ENCODE results near the gene VNN1.

Gene VNN1

DNA sequence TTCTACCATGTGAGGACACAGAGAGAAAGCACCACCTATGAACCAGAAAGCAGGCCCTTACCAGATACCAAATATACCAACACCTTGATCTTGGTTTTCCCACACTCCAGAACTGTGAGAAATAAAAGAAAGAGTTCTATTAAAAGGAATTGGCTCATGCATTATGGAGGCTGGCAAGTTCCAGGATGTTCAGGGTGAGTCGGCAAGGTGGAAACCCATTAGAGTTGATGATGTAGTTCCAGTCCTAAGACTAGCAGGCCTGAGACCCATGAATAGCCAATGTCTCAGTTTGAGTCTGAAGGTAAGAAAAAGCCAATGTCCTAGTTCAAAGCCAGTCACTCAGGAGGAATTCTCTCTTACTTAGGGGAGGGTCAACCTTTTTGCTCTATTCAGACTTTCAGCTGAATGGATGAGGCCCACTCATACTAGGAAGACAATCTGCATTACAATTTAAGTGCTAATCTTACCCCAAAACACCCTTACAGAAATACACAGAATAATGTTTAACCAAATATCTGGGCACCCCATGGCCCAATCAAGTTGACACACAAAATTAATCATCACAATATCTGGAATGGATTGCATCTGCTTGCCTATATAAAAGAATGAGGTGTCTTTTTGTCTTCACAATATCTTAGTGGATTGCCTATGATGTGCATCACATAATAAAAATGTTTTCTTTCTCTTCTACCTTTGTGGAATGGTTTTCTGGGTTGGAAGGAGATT lies 49.4 kb downstream of the VNN1 start:
- no peak for TF ChIP-seq MYC (IDR thresholded peaks at IDR 0.05; ENCODE audit: low read depth, low read length)
- TF ChIP-seq POLR2A (IDR thresholded peaks at IDR 0.05; ENCODE audit: extremely low read depth, insufficient read length): no peak
- TF ChIP-seq, protein P1, sequence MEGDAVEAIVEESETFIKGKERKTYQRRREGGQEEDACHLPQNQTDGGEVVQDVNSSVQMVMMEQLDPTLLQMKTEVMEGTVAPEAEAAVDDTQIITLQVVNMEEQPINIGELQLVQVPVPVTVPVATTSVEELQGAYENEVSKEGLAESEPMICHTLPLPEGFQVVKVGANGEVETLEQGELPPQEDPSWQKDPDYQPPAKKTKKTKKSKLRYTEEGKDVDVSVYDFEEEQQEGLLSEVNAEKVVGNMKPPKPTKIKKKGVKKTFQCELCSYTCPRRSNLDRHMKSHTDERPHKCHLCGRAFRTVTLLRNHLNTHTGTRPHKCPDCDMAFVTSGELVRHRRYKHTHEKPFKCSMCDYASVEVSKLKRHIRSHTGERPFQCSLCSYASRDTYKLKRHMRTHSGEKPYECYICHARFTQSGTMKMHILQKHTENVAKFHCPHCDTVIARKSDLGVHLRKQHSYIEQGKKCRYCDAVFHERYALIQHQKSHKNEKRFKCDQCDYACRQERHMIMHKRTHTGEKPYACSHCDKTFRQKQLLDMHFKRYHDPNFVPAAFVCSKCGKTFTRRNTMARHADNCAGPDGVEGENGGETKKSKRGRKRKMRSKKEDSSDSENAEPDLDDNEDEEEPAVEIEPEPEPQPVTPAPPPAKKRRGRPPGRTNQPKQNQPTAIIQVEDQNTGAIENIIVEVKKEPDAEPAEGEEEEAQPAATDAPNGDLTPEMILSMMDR (IDR thresholded peaks at IDR 0.05; ENCODE audit: low read depth, low read length): no peak
- TF ChIP-seq, protein P2, sequence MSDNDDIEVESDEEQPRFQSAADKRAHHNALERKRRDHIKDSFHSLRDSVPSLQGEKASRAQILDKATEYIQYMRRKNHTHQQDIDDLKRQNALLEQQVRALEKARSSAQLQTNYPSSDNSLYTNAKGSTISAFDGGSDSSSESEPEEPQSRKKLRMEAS (IDR thresholded peaks at IDR 0.05; ENCODE audit: low read depth, low read length): no peak
- DNase-seq (ENCODE audit: low read depth): no peak
- H3K4me3 ChIP-seq (ENCODE audit: low read depth, low read length): no peak overlapping the region

DNA sequence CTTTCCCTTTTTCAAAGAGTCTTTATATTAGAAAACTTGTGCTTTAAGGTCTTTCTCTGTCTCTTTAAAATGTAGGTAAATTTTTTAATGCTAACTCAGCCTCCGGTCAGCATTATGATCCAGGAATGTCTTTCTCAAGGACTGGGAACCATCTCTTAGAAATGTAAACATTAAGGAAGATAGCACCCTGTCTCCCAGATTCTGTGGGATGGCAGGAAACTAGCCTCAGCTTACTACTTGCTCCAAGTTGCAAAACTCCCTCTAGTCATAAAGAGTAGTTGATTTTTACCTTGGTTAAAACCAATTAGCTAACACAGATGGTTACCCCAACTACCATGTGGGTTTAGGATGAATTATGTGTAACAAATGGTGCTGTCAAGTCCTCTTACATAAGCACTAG lies 50.2 kb downstream of the VNN1 start:
- TF ChIP-seq, protein P1 (IDR thresholded peaks at IDR 0.05; ENCODE audit: low read depth, low read length): no peak
- TF ChIP-seq MYC (IDR thresholded peaks at IDR 0.05; ENCODE audit: low read depth, low read length) (no peak), POLR2A (IDR thresholded peaks at IDR 0.05; ENCODE audit: extremely low read depth, insufficient read length) (no peak)
- TF ChIP-seq, protein P2 (IDR thresholded peaks at IDR 0.05; ENCODE audit: low read depth, low read length): no peak
- DNase-seq (ENCODE audit: low read depth): no peak
- H3K4me3 ChIP-seq (ENCODE audit: low read depth, low read length): no peak overlapping the region

DNA sequence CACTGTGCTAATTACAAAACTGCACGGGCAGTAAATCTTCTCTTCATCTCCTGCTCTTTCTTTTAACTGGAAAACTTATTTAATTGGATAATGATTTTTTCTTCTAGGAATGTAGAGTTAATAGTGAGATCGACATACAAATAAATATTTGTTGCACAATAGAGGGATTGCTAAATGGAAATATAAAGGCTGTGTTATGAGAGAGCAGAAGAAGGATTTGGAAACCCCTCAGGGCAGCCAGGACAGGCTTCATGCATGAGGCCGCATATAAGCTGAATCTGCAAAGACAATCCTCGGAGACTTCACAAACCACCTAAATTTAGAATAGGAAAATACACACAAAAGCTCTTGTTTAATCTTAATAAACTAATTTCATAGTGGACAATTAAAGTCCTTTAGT lies 51.9 kb downstream of the VNN1 start:
- TF ChIP-seq, protein P1 (IDR thresholded peaks at IDR 0.05; ENCODE audit: low read depth, low read length): no peak
- TF ChIP-seq MYC (IDR thresholded peaks at IDR 0.05; ENCODE audit: low read depth, low read length): no peak
- TF ChIP-seq, protein P2 (IDR thresholded peaks at IDR 0.05; ENCODE audit: low read depth, low read length): no peak
- no peak for TF ChIP-seq POLR2A (IDR thresholded peaks at IDR 0.05; ENCODE audit: extremely low read depth, insufficient read length)

DNA sequence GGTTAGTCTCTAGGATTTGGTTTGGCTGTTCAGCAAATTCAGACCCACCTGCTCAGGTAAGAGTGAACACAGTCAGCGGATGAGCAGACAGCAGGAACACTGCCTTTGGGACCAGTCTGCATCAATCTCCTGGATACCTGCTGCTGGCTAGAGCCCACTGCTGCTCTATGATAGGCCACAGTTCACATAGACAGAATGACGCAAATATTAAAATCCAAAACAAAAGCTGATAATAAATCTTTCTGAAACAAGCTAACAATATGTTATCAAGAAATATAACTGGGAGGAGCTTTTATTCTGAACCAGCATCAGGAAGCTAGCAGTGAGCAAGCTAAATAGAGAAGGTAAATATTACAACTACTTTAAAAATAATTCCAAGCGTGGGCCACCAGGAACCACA lies 54.8 kb downstream of the VNN1 start, which contains the start of gene TAAR1:
TSS of gene TAAR1 (minus strand) at position 101 of the 400 bp plus-strand sequence. CDS start 13,179 bp downstream, outside the sequence.
- no peak for DNase-seq (ENCODE audit: low read depth)
- no peak within 1 kb of the TSS for H3K4me3 ChIP-seq (ENCODE audit: low read depth, low read length)
- TF ChIP-seq MYC (IDR thresholded peaks at IDR 0.05; ENCODE audit: low read depth, low read length) (no peak), POLR2A (IDR thresholded peaks at IDR 0.05; ENCODE audit: extremely low read depth, insufficient read length) (no peak)
- TF ChIP-seq, protein P2 (IDR thresholded peaks at IDR 0.05; ENCODE audit: low read depth, low read length): no peak
- TF ChIP-seq, protein P1 (IDR thresholded peaks at IDR 0.05; ENCODE audit: low read depth, low read length): no peak

More for the DNA sequence above, 51.9 kb downstream of the VNN1 start:
- DNase-seq (ENCODE audit: low read depth): no peak
- H3K4me3 ChIP-seq (ENCODE audit: low read depth, low read length): no peak overlapping the region

DNA sequence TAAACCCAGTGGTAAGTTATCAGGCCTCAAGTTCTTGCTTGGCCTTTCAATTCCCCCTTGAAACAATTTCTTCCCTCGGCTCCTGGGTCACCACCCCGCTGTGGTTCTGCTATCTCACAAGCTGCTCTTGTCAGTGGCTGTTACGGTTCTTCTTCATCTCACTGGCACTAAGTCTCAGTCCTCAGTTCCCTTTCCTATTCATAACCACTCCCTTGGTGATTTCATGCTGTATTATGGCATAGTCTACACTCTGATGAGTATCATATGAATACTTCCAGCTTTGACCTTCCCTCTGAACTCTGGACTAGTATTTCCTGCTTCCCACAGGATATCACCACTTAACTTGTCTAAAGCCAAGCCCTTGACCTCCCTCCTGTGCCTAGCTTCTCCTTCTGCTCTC lies 62.8 kb downstream of the VNN1 start:
- TF ChIP-seq POLR2A (IDR thresholded peaks at IDR 0.05; ENCODE audit: extremely low read depth, insufficient read length) (no peak), MYC (IDR thresholded peaks at IDR 0.05; ENCODE audit: low read depth, low read length) (no peak)
- TF ChIP-seq, protein P1 (IDR thresholded peaks at IDR 0.05; ENCODE audit: low read depth, low read length): no peak
- TF ChIP-seq, protein P2 (IDR thresholded peaks at IDR 0.05; ENCODE audit: low read depth, low read length): no peak
- no peak for DNase-seq (ENCODE audit: low read depth)
- H3K4me3 ChIP-seq (ENCODE audit: low read depth, low read length): no peak overlapping the region

Data from NB4 (cell line).